Muscle layer of colon (tissue), 2 donors: Measurements from ENCODE around the gene POU2AF1.

Source experiments
- H3K27ac ChIP-seq: one replicate; pipeline ENCODE4 v1.7.0; 2013; ENCODE audit warnings: low read depth, mild to moderate bottlenecking, low read length, moderate library complexity
- H3K27me3 ChIP-seq, 2 donors: one replicate each; pipeline ENCODE4 v1.7.0; 2013; ENCODE audit warnings: low read length in 2 of 2, mild to moderate bottlenecking in 2 of 2; ENCODE audit not compliant: insufficient read depth in 2 of 2, control insufficient read depth in 1 of 2
- H3K36me3 ChIP-seq: one replicate; pipeline ENCODE4 v1.7.0; 2013; ENCODE audit warnings: mild to moderate bottlenecking, low read length; ENCODE audit not compliant: insufficient read depth
- H3K4me1 ChIP-seq: one replicate; pipeline ENCODE4 v1.7.0; 2013; ENCODE audit warnings: mild to moderate bottlenecking, low read length; ENCODE audit not compliant: insufficient read depth
- H3K4me3 ChIP-seq, 2 donors: one replicate each; pipeline ENCODE4 v1.7.0; 2013; ENCODE audit warnings: low read length in 2 of 2, low read depth in 1 of 2, mild to moderate bottlenecking in 1 of 2, moderate library complexity in 1 of 2
- H3K9ac ChIP-seq: one replicate; pipeline ENCODE4 v1.7.0; 2013; ENCODE audit warnings: low read length
- H3K9me3 ChIP-seq: one replicate; pipeline ENCODE4 v1.7.0; 2013; ENCODE audit warnings: mild to moderate bottlenecking, low read length
- donor health status: abdominal sarcoma.
- donor health status: Adenocarcinoma of cecum.

Gene POU2AF1

DNA sequence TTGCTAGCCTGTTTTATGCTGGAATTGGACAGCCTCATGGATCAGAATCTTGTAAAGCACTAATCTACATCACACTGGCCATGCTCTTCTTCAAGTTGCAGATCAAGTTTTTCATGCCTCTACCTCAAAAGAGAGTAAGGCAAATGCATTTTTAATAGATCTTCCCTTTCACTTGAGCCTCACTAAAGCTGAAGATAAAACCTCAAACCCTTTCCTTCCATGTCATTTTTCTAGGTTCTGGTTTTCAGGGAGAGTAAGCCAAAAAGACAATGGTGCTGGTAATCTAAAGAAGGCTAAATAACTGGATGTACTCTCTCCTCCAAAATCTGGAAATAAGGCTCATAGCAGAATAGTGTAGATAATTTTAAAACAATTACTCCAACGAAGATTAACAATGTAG is 28.3 kb downstream of the POU2AF1 start:
- Histone ChIP-seq H3K27ac (no peak overlapping the region), H3K4me3 (no peak overlapping the region), H3K4me1 (no peaks in the 10 kb centered on the region), H3K9ac (no peak overlapping the region), H3K9me3 (no peaks in the 10 kb centered on the region), H3K27me3 (no peaks in the 10 kb centered on the region), H3K36me3 (no peaks in the 10 kb centered on the region)

GRCh38 chr11:111349191-111349695 is 29.8 kb downstream of the POU2AF1 start:
- Histone ChIP-seq H3K9ac (no peak overlapping the region), H3K9me3 (no peaks in the 10 kb centered on the region), H3K27me3 (no peaks in the 10 kb centered on the region), H3K36me3 (no peaks in the 10 kb centered on the region), H3K4me1 (peaks cover 3% of the 10 kb centered on the region), H3K27ac (no peak overlapping the region), H3K4me3 (no peak overlapping the region)

- Histone ChIP-seq H3K9ac (no peak overlapping the region), H3K27ac (no peak overlapping the region), H3K9me3 (no peaks in the 10 kb centered on the region), H3K4me1 (peaks cover 7% of the 10 kb centered on the region), H3K36me3 (no peaks in the 10 kb centered on the region), H3K4me3 (no peak overlapping the region), H3K27me3 (no peaks in the 10 kb centered on the region)
Observed at GRCh38 chr11:111348147-111348546, 30.9 kb downstream of the POU2AF1 start.

- Histone ChIP-seq H3K4me3 (no peak overlapping the region), H3K4me1 (peaks cover 7% of the 10 kb centered on the region), H3K9ac (no peak overlapping the region), H3K27ac (no peak overlapping the region), H3K36me3 (no peaks in the 10 kb centered on the region), H3K27me3 (no peaks in the 10 kb centered on the region), H3K9me3 (no peaks in the 10 kb centered on the region)
Observed at GRCh38 chr11:111347723-111348115, 31.4 kb downstream of the POU2AF1 start.

DNA sequence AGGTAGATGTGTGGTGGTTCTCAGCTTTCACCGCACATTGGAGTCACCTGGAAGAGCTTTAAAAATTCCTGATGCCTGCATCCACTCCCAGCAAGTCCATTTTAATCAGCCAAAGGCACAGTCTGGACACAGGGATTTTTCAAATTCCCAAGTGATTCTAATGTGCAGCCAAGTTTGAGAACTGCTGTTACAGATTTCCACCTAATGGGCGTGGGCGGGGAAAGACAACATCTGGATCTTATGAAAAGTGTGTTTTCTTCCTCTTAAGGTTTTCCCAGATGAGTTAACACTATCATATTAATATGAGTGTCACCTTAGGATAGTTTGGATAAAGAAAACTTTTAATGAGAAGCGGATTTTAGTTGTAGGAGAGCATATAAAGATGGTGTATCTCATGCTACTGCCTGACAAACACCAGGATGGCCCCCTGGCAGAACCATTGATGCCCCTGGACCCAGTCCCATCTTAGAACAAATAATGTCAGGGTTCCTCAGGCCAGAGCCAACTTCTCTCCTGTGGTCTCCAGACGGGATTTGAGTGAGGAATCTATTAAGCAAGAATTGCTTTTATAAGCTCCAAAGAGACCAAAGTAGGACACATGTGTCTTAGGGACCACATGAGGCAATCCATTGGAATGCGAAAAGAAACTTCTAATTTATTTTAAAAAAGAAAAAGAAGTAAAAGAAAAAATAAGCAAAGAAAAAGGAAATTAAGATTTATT is 31.9 kb downstream of the POU2AF1 start:
- Histone ChIP-seq H3K27me3 (no peaks in the 10 kb centered on the region), H3K4me3 (no peak overlapping the region), H3K9me3 (no peaks in the 10 kb centered on the region), H3K27ac (no peak overlapping the region), H3K4me1 (peaks cover 7% of the 10 kb centered on the region), H3K9ac (no peak overlapping the region), H3K36me3 (no peaks in the 10 kb centered on the region)

DNA sequence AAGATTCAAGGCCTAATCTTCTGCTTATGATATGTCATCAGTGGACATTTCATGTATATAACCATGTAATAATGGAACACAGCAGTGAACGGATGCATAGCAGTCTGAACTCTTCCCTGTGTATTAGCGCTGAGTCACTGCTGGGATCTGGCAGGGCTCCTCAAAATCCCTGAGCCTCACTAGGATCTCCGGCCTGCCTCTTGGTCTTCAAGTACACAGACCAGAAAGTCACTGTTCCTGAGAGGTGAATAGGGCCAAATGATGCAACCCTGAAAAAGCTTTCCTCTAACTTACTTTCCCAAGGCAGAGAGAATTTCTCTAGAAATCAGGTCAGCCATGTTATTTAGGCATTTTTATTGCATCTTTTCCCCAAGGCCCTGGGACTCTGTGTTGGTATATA is 35.0 kb downstream of the POU2AF1 start:
- Histone ChIP-seq H3K9ac (no peak overlapping the region), H3K4me3 (no peak overlapping the region), H3K36me3 (no peaks in the 10 kb centered on the region), H3K4me1 (peaks cover 7% of the 10 kb centered on the region), H3K27ac (no peak overlapping the region), H3K27me3 (no peaks in the 10 kb centered on the region), H3K9me3 (no peaks in the 10 kb centered on the region)

GRCh38 chr11:111342329-111342728 is 36.7 kb downstream of the POU2AF1 start:
- H3K27me3 ChIP-seq, result no peaks in the 10 kb centered on the region
- no peak overlapping the region for H3K27ac ChIP-seq
- H3K4me1 ChIP-seq, result peaks cover 7% of the 10 kb centered on the region
- no peaks in the 10 kb centered on the region for H3K9me3 ChIP-seq
- no peak overlapping the region for H3K4me3 ChIP-seq
- no peak overlapping the region for H3K9ac ChIP-seq
- no peaks in the 10 kb centered on the region for H3K36me3 ChIP-seq

DNA sequence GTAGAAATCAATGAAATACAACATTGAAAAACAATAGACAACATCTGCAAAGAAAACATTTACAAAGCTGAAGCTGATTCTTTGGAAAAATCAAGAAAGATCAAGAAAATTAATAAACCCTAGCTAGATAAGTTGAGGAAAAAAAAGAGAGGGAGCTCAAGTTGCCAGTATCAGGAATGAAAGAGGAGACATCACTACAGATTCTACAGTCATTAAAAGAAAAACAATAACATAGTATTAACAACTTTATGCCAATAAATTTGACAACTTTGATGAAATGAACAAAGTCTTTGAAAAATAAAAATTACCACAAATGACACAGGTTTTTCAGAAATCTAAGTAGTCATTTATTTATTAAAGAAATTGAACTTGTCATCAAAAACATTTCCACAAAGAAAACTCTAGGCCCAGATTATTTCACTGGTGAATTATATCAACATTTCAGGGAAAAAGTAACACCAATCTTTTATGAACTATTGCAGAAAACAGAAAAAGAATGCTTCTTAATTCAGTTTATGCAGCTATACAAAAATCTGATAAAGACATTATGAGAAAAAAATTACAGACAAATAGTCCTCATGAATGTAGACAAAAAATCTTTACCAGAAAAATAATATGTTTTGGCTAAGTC is 39.2 kb downstream of the POU2AF1 start:
- Histone ChIP-seq H3K9ac (no peak overlapping the region), H3K9me3 (no peaks in the 10 kb centered on the region), H3K4me3 (no peak overlapping the region), H3K27ac (no peak overlapping the region), H3K27me3 (no peaks in the 10 kb centered on the region), H3K36me3 (no peaks in the 10 kb centered on the region), H3K4me1 (peaks cover 7% of the 10 kb centered on the region)

GRCh38 chr11:111336582-111337256 is 42.4 kb downstream of the POU2AF1 start:
- no peaks in the 10 kb centered on the region for H3K9me3 ChIP-seq
- no peaks in the 10 kb centered on the region for H3K27me3 ChIP-seq
- H3K27ac ChIP-seq, result no peak overlapping the region
- no peak overlapping the region for H3K9ac ChIP-seq
- peaks cover 12% of the 10 kb centered on the region for H3K4me1 ChIP-seq
- no peak overlapping the region for H3K4me3 ChIP-seq
- H3K36me3 ChIP-seq, result no peaks in the 10 kb centered on the region

DNA sequence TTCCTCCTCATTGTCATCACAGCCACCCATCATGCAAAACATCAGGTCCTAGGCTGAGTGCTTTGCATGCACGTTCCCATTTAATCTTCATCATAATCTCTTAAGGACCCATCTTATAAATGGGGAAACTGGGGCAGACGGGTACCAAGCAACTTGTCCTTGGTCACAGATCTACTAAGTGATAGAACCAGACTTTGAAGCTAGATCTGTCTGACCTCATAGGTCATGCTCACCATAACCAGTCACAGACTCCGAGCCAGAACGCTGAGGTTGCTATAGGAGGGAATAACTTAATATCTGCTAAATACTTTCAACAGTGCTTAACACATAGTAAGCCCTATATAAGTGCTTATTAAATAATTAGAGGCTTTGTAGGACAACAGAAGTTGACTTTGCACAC is 43.0 kb downstream of the POU2AF1 start:
- Histone ChIP-seq H3K4me1 (peaks cover 19% of the 10 kb centered on the region), H3K4me3 (no peak overlapping the region), H3K27me3 (no peaks in the 10 kb centered on the region), H3K36me3 (no peaks in the 10 kb centered on the region), H3K27ac (no peak overlapping the region), H3K9me3 (no peaks in the 10 kb centered on the region), H3K9ac (no peak overlapping the region)

DNA sequence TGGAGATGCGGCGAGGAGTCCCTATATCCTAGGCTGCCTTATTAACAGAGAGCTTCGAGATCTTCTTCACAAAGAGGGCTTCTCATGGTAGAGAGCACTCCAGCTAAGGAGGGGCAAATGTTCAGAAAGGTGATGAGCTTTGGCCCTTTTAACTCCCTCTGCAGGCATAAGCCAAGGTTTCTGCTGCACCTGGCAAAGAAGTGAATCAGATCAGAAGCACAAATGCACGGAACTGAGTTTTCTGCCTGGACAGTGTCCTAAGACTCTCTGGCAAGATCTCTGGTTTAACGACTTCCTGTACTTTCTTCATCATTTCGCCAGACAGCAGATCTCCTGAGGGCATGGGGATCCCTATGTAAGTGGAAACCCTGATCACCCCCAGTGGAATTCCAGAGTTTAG is 43.5 kb downstream of the POU2AF1 start:
- no peaks in the 10 kb centered on the region for H3K27me3 ChIP-seq
- no peak overlapping the region for H3K9ac ChIP-seq
- H3K36me3 ChIP-seq, result no peaks in the 10 kb centered on the region
- no peak overlapping the region for H3K4me3 ChIP-seq
- no peaks in the 10 kb centered on the region for H3K9me3 ChIP-seq
- peaks cover 24% of the 10 kb centered on the region for H3K4me1 ChIP-seq
- H3K27ac ChIP-seq, result no peak overlapping the region
